ENCODE results near the gene PKMYT1. TPM values are rescaled to one million over a fixed set of nuclear protein-coding genes. Genes with fewer than 3 reads are reported as not detected.
"Not testable (repeated sequence)": the region's sequence is repeated elsewhere in the genome, so short reads cannot be mapped to it uniquely, and the experiment has no call there.

Gene PKMYT1
- total RNA-seq, 1 experiment from 2014 or later = 128 TPM

DNA sequence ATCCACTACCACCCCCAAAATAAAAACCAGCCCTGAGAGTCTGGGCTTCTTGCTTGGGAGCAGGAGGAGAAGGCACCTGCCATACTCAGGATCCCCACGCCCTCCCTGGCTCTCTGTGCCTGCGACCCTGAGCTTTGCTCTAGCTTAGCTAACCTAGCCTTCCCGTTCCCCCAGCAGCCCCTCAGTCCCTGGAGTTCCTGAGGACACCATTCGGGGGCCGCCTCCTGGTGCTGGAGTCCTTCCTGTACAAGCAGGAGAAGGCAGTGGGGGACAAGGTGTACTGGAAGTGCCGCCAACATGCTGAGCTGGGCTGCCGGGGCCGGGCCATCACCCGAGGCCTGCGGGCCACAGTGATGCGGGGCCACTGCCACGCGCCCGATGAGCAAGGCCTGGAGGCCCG is 50.0 kb downstream of the PKMYT1 start:
- no peaks in the 10 kb centered on the region for H3K9me3 ChIP-seq (ENCODE audit: low read depth, low read length, poor library complexity, severe bottlenecking)
- no peak overlapping the region for H3K27ac ChIP-seq (ENCODE audit: low read depth, low read length, poor library complexity, severe bottlenecking)
- no peak overlapping the region for H3K4me3 ChIP-seq (ENCODE audit: low read depth, low read length, poor library complexity, severe bottlenecking)
- no peak for DNase-seq (ENCODE audit: low spot score)
- peaks cover 5% of the 10 kb centered on the region for H3K4me1 ChIP-seq (ENCODE audit: insufficient read depth, low read length, poor library complexity, severe bottlenecking)
- POLR2A ChIA-PET (ENCODE audit: low non-redundant PET) = no interaction called here
- intact Hi-C loops (cut with micrococcal nuclease; ENCODE audit: unreplicated experiment) = no loop called here
- TF ChIP-seq, protein P1, sequence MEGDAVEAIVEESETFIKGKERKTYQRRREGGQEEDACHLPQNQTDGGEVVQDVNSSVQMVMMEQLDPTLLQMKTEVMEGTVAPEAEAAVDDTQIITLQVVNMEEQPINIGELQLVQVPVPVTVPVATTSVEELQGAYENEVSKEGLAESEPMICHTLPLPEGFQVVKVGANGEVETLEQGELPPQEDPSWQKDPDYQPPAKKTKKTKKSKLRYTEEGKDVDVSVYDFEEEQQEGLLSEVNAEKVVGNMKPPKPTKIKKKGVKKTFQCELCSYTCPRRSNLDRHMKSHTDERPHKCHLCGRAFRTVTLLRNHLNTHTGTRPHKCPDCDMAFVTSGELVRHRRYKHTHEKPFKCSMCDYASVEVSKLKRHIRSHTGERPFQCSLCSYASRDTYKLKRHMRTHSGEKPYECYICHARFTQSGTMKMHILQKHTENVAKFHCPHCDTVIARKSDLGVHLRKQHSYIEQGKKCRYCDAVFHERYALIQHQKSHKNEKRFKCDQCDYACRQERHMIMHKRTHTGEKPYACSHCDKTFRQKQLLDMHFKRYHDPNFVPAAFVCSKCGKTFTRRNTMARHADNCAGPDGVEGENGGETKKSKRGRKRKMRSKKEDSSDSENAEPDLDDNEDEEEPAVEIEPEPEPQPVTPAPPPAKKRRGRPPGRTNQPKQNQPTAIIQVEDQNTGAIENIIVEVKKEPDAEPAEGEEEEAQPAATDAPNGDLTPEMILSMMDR (conservative IDR thresholded peaks at IDR 0.05; ENCODE audit: low read depth, low read length) = no peak
- no peak for TF ChIP-seq EZH2 (IDR thresholded peaks at IDR 0.05; ENCODE audit: borderline replicate concordance, low read depth, low read length, poor library complexity, severe bottlenecking)
- H3K27me3 ChIP-seq (replicated peaks; ENCODE audit: insufficient read depth, low read depth, low read length, poor library complexity) = no peaks in the 10 kb centered on the region
- no TSS peak for BruUV-seq (replicated peaks)
- peaks cover 7% of the 10 kb centered on the region for H3K36me3 ChIP-seq (ENCODE audit: insufficient read depth, low read length, poor library complexity, severe bottlenecking)
- CTCF ChIA-PET = no interaction called here

DNA sequence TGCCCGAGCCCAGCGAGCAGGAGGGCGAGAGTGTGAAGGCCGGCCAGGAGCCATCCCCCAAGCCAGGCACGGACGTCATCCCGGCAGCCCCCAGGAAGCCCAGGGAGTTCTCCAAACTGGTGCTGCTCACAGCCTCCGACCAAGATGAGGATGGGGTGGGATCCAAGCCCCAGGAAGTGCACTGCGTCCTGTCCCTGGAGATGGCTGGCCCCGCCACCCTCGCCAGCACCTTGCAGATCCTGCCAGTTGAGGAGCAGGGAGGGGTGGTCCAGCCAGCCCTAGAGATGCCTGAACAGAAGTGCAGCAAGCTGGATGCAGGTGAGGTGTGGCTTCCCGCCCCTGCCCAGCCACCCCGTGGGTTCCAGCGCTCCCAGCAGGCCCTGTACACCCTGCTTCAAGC is 50.6 kb downstream of the PKMYT1 start:
- peaks cover 5% of the 10 kb centered on the region for H3K4me1 ChIP-seq (ENCODE audit: insufficient read depth, low read length, poor library complexity, severe bottlenecking)
- ChIA-PET POLR2A (ENCODE audit: low non-redundant PET) (no interaction called here), CTCF (no interaction called here)
- intact Hi-C loops (cut with micrococcal nuclease; ENCODE audit: unreplicated experiment) = loop anchor here (5.0 kb wide), 1 partner anchor 33 kb away; the partner anchor contains the start of gene KREMEN2
- no peak for TF ChIP-seq EZH2 (IDR thresholded peaks at IDR 0.05; ENCODE audit: borderline replicate concordance, low read depth, low read length, poor library complexity, severe bottlenecking)
- TF ChIP-seq, protein P1 (conservative IDR thresholded peaks at IDR 0.05; ENCODE audit: low read depth, low read length) = no peak
- no peaks in the 10 kb centered on the region for H3K9me3 ChIP-seq (ENCODE audit: low read depth, low read length, poor library complexity, severe bottlenecking)
- no peak for DNase-seq (ENCODE audit: low spot score)
- no TSS peak for BruUV-seq (replicated peaks)
- no peaks in the 10 kb centered on the region for H3K27me3 ChIP-seq (replicated peaks; ENCODE audit: insufficient read depth, low read depth, low read length, poor library complexity)
- no peak overlapping the region for H3K4me3 ChIP-seq (ENCODE audit: low read depth, low read length, poor library complexity, severe bottlenecking)
- H3K27ac ChIP-seq (ENCODE audit: low read depth, low read length, poor library complexity, severe bottlenecking) = no peak overlapping the region
- peaks cover 7% of the 10 kb centered on the region for H3K36me3 ChIP-seq (ENCODE audit: insufficient read depth, low read length, poor library complexity, severe bottlenecking)

DNA sequence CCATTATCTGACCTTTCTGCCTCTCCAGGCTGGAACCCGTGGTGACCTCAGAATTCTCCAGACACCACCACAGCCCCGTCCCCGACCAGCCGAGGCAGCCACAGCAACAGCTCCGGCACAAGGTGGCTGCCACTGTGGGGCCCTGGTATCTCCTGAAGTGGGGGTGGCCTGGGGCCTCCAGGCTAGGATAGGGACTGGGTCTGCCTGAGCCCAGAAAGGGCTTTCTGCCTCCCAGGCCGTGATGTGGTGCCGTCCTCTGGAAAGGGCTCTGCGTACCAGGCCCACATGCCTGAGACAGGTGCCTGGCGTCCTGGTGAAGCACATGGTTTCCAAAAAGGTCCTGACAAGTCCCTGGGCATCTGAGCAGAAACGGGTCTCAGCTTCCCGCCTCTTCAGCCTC is 51.5 kb downstream of the PKMYT1 start:
- Histone ChIP-seq H3K4me1 (ENCODE audit: insufficient read depth, low read length, poor library complexity, severe bottlenecking) (peaks cover 5% of the 10 kb centered on the region), H3K9me3 (ENCODE audit: low read depth, low read length, poor library complexity, severe bottlenecking) (no peaks in the 10 kb centered on the region), H3K27ac (ENCODE audit: low read depth, low read length, poor library complexity, severe bottlenecking) (no peak overlapping the region), H3K4me3 (ENCODE audit: low read depth, low read length, poor library complexity, severe bottlenecking) (no peak overlapping the region), H3K27me3 (replicated peaks; ENCODE audit: insufficient read depth, low read depth, low read length, poor library complexity) (no peaks in the 10 kb centered on the region), H3K36me3 (ENCODE audit: insufficient read depth, low read length, poor library complexity, severe bottlenecking) (peaks cover 7% of the 10 kb centered on the region)
- BruUV-seq (replicated peaks) = no TSS peak
- DNase-seq (ENCODE audit: low spot score) = no peak
- no peak for TF ChIP-seq EZH2 (IDR thresholded peaks at IDR 0.05; ENCODE audit: borderline replicate concordance, low read depth, low read length, poor library complexity, severe bottlenecking)
- TF ChIP-seq, protein P1 (conservative IDR thresholded peaks at IDR 0.05; ENCODE audit: low read depth, low read length) = no peak
- ChIA-PET POLR2A (ENCODE audit: low non-redundant PET) (no interaction called here), CTCF (no interaction called here)
- intact Hi-C loops (cut with micrococcal nuclease; ENCODE audit: unreplicated experiment) = loop anchor here (5.0 kb wide), 1 partner anchor 34 kb away; the partner anchor contains the start of gene KREMEN2

DNA sequence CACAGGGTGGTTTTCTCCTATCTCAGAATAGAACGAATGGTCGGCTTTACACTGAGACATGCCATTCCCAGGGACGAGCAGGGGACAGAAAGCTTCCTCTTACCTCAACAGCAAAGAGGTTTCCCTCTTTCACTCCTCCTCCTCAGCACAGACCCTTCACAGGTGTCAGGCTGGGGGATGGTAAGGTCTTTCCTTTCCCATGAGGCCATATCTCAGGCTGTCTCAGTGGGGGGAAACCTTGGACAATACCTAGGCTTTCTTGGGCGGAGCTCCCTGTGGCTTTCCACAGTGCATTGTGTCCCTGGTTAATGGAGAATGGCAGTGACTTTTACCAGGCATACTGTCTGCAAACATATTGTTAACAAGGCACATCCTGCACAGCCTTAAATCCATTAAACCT is 52.1 kb downstream of the PKMYT1 start:
- H3K9me3 ChIP-seq (ENCODE audit: low read depth, low read length, poor library complexity, severe bottlenecking); H3K4me3 ChIP-seq (ENCODE audit: low read depth, low read length, poor library complexity, severe bottlenecking); H3K36me3 ChIP-seq (ENCODE audit: insufficient read depth, low read length, poor library complexity, severe bottlenecking); H3K27me3 ChIP-seq (replicated peaks; ENCODE audit: insufficient read depth, low read depth, low read length, poor library complexity); H3K4me1 ChIP-seq (ENCODE audit: insufficient read depth, low read length, poor library complexity, severe bottlenecking); DNase-seq (ENCODE audit: low spot score); POLR2A ChIA-PET (ENCODE audit: low non-redundant PET); BruUV-seq (replicated peaks); CTCF ChIA-PET; H3K27ac ChIP-seq (ENCODE audit: low read depth, low read length, poor library complexity, severe bottlenecking): not testable (repeated sequence)
- intact Hi-C loops (cut with micrococcal nuclease; ENCODE audit: unreplicated experiment) = loop anchor here (5.0 kb wide), 1 partner anchor 34 kb away; the partner anchor contains the start of gene KREMEN2
